Fibroblast of lung (primary cell): ENCODE data around the gene LRRFIP1. TPM values are rescaled to one million over a fixed set of nuclear protein-coding genes. Genes with fewer than 3 reads are reported as not detected.

Source experiments
- DNase-seq, 2 donors: peaks; one replicate each; pipeline versions ENCODE4 v3.0.0 to v3.0.0-alpha.2; 2010; ENCODE audit warnings: low read depth in 2 of 2
- H2AFZ ChIP-seq: 2 replicates; pipeline ENCODE4 v1.5.1; 2012; ENCODE audit warnings: low read length, control low read depth, inconsistent platforms
- H3K27ac ChIP-seq: 2 replicates; pipeline ENCODE4 v1.5.1; 2011; ENCODE audit warnings: low read length, control low read depth; ENCODE audit not compliant: insufficient read depth
- H3K27me3 ChIP-seq: 2 replicates; pipeline ENCODE4 v1.5.1; 2011; ENCODE audit warnings: mild to moderate bottlenecking, low read length; ENCODE audit not compliant: control insufficient read depth, insufficient read depth
- H3K36me3 ChIP-seq: 2 replicates; pipeline ENCODE4 v1.5.1; 2011; ENCODE audit warnings: low read length; ENCODE audit not compliant: control insufficient read depth, insufficient read depth
- H3K4me1 ChIP-seq: 2 replicates; pipeline ENCODE4 v1.5.1; 2011; ENCODE audit warnings: low read length; ENCODE audit not compliant: control insufficient read depth, insufficient read depth; ENCODE audit errors: extremely low read depth
- H3K4me2 ChIP-seq: 2 replicates; pipeline ENCODE4 v1.5.1; 2011; ENCODE audit warnings: low read length, control low read depth; ENCODE audit not compliant: insufficient read depth; ENCODE audit errors: extremely low read depth
- H3K4me3 ChIP-seq, 4 experiments: fragments of 200-600 bp in 1 of 4; sonication (generic) in 1 of 4; replicated peaks in 1 of 4; 2 replicates each; pipeline ENCODE4 v1.5.1; 2011 to 2016; ENCODE audit warnings: low read length in 4 of 4, low read depth in 3 of 4, mild to moderate bottlenecking in 3 of 4, control low read depth in 2 of 4, inconsistent platforms in 1 of 4, mixed read lengths in 1 of 4; ENCODE audit not compliant: insufficient read depth in 1 of 4; ENCODE audit errors: control extremely low read depth in 1 of 4
- H3K79me2 ChIP-seq: 2 replicates; pipeline ENCODE4 v1.5.1; 2012; ENCODE audit warnings: mild to moderate bottlenecking, low read length, inconsistent platforms; ENCODE audit not compliant: control insufficient read depth, insufficient read depth
- H3K9ac ChIP-seq: 2 replicates; pipeline ENCODE4 v1.5.1; 2011; ENCODE audit warnings: mild to moderate bottlenecking, low read length, control low read depth; ENCODE audit not compliant: insufficient read depth
- H3K9me3 ChIP-seq: 2 replicates; pipeline ENCODE4 v1.5.1; 2012; ENCODE audit warnings: low read depth, low read length; ENCODE audit not compliant: control insufficient read depth, insufficient read depth
- H4K20me1 ChIP-seq: 2 replicates; pipeline ENCODE4 v1.5.1; 2011; ENCODE audit warnings: low read length; ENCODE audit not compliant: control insufficient read depth, insufficient read depth; ENCODE audit errors: extremely low read depth
- EZH2 ChIP-seq: IDR thresholded peaks from 2 replicates; pipeline ENCODE4 v1.5.1; 2012; ENCODE audit warnings: low read length, control low read depth, mild to moderate bottlenecking; ENCODE audit errors: missing control alignments
- polyA plus RNA-seq, 2 donors: library from polyadenylated mRNA; depleted of rRNA in 1 of 2; stranded (reverse) in 1 of 2; unstranded in 1 of 2; fragments of >200 nt; gene quantifications; 2 replicates each; pipeline ENCODE4 v1.2.1, GENCODE V29; 2011 to 2012; ENCODE audit warnings: missing spikeins in 1 of 2
- total RNA-seq: library from RNA; depleted of rRNA; stranded (reverse); fragments of >200 nt; gene quantifications from 2 replicates; pipeline ENCODE4 v1.2.1, GENCODE V29; 2014
- TF ChIP-seq, protein P1 (sequence below), 2 donors: IDR thresholded peaks in 1 of 2; conservative IDR thresholded peaks in 1 of 2; 1 replicate in 1 of 2; 2 replicates in 1 of 2; pipeline ENCODE4 v1.5.1; 2011 to 2012; ENCODE audit warnings: low read length in 2 of 2, control low read depth in 1 of 2, inconsistent platforms in 1 of 2, low read depth in 1 of 2, mild to moderate bottlenecking in 1 of 2

LRRFIP1 gene
- total and polyA plus RNA-seq, 2 donors (not counting 1 experiment from before 2014, with no cell fraction given): 58.1 to 113 TPM

DNA sequence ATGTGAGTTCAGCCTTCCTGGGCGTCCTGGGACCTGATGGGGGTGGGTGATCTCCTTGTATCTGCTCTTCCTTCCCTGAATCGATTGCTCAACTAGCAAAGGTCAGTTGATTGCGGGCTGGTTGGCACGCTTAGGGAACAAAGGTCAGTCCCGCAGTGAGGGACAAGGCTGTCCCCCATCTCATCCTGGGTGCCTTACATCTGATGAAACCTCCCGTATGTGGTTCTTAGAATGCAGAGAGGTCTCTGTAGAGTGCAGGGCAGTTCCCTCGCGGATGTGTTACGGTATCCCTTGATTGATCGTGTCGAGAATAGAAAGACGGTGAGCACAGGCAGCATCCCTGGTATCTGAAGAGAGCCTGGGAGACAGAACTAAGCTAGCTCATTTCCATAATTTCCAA, 114.8 kb downstream of the LRRFIP1 start:
- peaks cover 7% of the 10 kb centered on the region for H3K4me1 ChIP-seq
- no peak for TF ChIP-seq EZH2
- TF ChIP-seq, protein P1, sequence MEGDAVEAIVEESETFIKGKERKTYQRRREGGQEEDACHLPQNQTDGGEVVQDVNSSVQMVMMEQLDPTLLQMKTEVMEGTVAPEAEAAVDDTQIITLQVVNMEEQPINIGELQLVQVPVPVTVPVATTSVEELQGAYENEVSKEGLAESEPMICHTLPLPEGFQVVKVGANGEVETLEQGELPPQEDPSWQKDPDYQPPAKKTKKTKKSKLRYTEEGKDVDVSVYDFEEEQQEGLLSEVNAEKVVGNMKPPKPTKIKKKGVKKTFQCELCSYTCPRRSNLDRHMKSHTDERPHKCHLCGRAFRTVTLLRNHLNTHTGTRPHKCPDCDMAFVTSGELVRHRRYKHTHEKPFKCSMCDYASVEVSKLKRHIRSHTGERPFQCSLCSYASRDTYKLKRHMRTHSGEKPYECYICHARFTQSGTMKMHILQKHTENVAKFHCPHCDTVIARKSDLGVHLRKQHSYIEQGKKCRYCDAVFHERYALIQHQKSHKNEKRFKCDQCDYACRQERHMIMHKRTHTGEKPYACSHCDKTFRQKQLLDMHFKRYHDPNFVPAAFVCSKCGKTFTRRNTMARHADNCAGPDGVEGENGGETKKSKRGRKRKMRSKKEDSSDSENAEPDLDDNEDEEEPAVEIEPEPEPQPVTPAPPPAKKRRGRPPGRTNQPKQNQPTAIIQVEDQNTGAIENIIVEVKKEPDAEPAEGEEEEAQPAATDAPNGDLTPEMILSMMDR (conservative IDR thresholded peaks at IDR 0.05 in 1 of 2, IDR thresholded peaks at IDR 0.05 in 1 of 2; ENCODE audit: low read depth in 1 of 2, low read length in 2 of 2): no peak
- no peaks in the 10 kb centered on the region for H4K20me1 ChIP-seq
- no peak for DNase-seq
- H2AFZ ChIP-seq: no peak overlapping the region
- peaks cover 3% of the 10 kb centered on the region for H3K36me3 ChIP-seq
- no peak overlapping the region for H3K4me3 ChIP-seq
- no peak overlapping the region for H3K4me2 ChIP-seq
- H3K9me3 ChIP-seq: no peaks in the 10 kb centered on the region
- peaks cover 30% of the 10 kb centered on the region for H3K79me2 ChIP-seq
- H3K9ac ChIP-seq: no peak overlapping the region
- no peak overlapping the region for H3K27ac ChIP-seq
- H3K27me3 ChIP-seq: no peaks in the 10 kb centered on the region

DNA sequence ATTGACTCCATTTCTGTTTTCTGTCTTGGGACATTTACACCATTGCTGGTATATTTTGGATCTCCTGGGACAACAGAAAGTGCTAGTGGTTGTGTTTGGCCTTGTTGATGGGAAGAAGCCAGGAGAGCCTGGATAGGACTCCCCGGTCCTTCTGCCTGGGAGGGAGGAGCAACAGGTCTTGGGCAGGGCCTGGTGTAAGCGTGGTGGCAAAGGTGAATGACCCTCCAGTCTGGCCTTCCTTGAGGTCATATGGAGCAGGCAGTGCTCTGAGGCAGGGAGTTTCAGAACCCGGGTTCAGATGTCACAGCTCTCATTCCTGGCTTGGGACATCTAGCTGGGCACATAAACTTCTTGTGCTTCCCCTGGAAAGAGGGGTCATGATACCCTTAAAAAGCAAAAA, 115.2 kb downstream of the LRRFIP1 start:
- TF ChIP-seq, protein P1 (conservative IDR thresholded peaks at IDR 0.05 in 1 of 2, IDR thresholded peaks at IDR 0.05 in 1 of 2; ENCODE audit: low read depth in 1 of 2, low read length in 2 of 2): no peak
- TF ChIP-seq EZH2: no peak
- Histone ChIP-seq H3K79me2 (peaks cover 30% of the 10 kb centered on the region), H2AFZ (no peak overlapping the region), H3K9me3 (no peaks in the 10 kb centered on the region), H3K4me2 (no peak overlapping the region), H3K27me3 (no peaks in the 10 kb centered on the region), H3K9ac (no peak overlapping the region), H3K36me3 (peaks cover 3% of the 10 kb centered on the region), H3K4me1 (peaks cover 7% of the 10 kb centered on the region), H3K4me3 (no peak overlapping the region), H4K20me1 (no peaks in the 10 kb centered on the region), H3K27ac (no peak overlapping the region)
- no peak for DNase-seq

DNA sequence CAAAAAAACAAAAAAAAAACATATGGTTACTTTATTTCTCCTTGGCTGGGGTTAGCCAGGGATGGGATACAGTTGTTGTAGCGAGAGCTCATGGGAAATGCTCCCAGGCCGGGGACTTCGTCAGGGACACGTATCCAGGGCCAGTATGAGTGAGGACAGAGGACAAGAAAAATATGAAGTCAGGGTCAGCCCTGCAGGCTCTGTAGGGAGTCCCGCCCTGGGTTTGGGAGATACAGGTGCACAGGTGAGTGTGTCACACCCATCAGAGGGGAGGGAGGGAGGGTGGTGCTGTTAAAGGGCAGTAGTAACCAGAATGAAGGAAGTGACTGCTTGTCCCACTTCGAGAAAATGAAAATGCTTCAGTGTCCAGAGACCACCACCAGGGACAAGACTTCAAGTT, 115.6 kb downstream of the LRRFIP1 start:
- Histone ChIP-seq H3K9me3 (no peaks in the 10 kb centered on the region), H3K4me1 (peaks cover 7% of the 10 kb centered on the region), H3K36me3 (peaks cover 3% of the 10 kb centered on the region), H3K79me2 (peaks cover 30% of the 10 kb centered on the region), H3K4me3 (no peak overlapping the region), H3K9ac (no peak overlapping the region), H2AFZ (no peak overlapping the region), H3K27ac (no peak overlapping the region), H3K27me3 (no peaks in the 10 kb centered on the region), H4K20me1 (no peaks in the 10 kb centered on the region), H3K4me2 (no peak overlapping the region)
- no peak for DNase-seq
- no peak for TF ChIP-seq EZH2
- TF ChIP-seq, protein P1 (conservative IDR thresholded peaks at IDR 0.05 in 1 of 2, IDR thresholded peaks at IDR 0.05 in 1 of 2; ENCODE audit: low read depth in 1 of 2, low read length in 2 of 2): no peak
